ENCODE measurements around the gene NMUR1.

Gene NMUR1

GRCh38 chr2:231486851-231487596 is 43.2 kb downstream of the NMUR1 start:
- no peak for DNase-seq (ENCODE audit: low read depth in 2 of 2)

DNA sequence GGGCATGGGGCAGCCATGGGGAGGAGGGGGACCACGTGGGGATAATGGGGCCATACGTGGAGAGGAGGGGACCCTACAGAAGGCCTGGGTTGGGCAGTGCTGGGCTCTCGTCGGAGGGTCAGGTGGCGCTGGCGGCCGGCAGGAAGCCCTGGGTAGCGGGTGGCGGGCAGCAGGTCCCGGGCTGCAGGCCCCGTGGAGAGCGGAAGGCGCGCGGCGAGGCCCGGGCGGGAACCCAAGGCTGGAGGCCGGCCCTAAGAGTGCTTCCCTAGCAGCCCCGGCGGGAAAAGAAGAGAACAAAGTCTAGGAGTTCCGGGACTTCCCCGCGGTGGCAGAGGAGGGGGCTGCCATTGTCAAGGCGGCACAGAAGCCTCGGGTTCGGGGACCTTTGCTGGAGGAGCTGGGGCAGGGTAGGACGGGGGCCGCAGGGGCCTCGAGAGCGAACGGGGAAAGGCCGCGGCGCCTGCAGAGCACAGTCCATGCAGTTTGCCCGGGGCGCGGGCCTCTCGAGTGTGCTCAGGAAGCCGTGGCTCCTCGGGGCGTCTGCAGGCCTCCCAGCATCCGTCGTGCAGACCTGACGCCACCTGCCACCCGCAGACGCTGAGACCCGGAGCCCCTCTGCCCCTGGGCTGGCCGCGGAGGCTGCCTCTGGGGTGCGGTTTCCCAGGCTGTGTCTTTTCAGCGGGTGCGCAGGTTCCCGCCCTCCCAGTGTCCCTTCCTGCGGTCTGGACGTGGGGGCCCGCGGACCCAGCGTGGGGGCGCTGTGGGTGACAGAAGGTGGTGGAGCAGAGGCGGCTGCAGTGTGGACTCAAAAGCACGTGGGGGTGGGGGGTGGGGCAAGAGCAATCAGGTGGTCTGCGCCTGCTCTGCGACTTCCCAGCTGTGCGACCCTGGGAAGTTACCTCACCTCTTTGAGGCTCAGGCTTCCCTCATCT is 46.6 kb downstream of the NMUR1 start:
- DNase-seq (ENCODE audit: low read depth in 2 of 2) = peak in 1 of 2 donors; percentile 15

- peak; percentile 64 to 69 for DNase-seq (ENCODE audit: low read depth in 2 of 2)
Measured at GRCh38 chr2:231482806-231483391, 47.3 kb downstream of the NMUR1 start.

- no peak for DNase-seq (ENCODE audit: low read depth in 2 of 2)
Measured at GRCh38 chr2:231480781-231481180, 49.5 kb downstream of the NMUR1 start.

DNA sequence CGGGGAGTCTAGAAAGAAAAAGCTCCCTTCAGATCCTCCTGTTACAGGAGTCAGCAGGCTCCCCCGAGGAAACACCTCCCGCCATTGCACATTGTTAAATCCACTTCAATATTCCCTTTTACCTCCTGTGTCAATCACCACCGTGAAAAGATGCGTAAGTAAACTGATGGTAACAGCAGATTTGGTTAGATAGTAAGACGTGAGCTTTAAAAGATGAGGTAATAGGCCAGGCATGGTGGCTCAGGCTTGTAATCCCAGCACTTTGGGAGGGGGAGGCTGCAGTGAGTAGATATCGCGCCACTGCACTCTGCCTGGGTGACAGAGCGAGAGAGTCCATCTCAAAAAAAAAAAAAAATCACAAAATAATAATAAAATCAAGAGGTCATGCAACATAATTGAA is 50.8 kb downstream of the NMUR1 start:
- no peak for DNase-seq (ENCODE audit: low read depth in 2 of 2)

DNA sequence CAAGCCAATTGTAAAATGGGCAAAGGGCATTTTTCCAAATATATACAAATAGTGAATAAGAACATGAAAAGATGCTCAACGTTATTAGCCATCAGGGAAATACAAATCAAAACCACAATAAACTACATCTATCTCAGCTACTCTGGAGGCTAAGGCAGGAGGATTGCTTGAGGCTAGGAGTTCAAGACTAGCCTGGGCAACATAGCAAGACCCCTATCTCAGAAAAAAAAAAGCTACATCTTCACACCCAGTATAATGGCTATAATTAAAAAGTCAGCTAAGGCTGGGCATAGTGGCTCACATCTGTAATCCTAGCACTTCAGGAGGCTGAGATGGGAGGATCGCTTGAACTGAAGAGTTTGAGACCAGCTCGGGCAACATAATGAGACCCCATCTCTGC is 53.3 kb downstream of the NMUR1 start:
- DNase-seq (ENCODE audit: low read depth in 2 of 2) = no peak

DNA sequence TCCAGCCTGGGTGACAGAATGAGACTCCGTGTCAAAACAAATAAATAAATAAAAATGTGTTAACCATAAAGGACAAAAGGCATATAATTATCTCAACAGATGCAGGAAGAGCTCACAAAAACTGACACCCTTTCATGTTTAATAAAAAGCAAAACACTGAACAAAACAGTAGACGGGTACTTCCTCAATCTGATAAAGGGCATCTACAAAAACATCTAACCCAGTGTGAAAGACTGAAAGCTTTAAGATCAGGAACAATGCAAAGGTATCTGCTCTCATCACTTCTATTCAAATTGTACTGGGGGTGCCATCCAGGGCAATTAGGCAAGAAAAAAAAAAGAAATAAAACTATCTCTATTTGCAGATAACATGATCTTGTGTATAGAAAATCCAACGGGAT is 54.3 kb downstream of the NMUR1 start:
- no peak for DNase-seq (ENCODE audit: low read depth in 2 of 2)

Measured in stimulated activated CD8-positive, alpha-beta memory T cell treated with anti-CD3 and anti-CD28 coated beads, Interleukin-2, amount 100 ng/mL, for 48 hours (primary cell).